Spleen (tissue), 11 donors: ENCODE measurements around the gene XPR1. TPM values are rescaled to one million over a fixed set of nuclear protein-coding genes. Genes with fewer than 3 reads are reported as not detected.

Experiments used
- DNase-seq: peaks from one replicate; pipeline ENCODE4 v3.0.0-alpha.2; 2020
- H3K27ac ChIP-seq, 8 donors: fragments of 200-600 bp; sonication (generic) in 7 of 8; 1 replicate in 4 of 8; 2 replicates in 4 of 8; pipeline versions ENCODE4 v1.5.0 to v1.8.0; 2016 to 2021; ENCODE audit warnings: inconsistent platforms in 4 of 8, mild to moderate bottlenecking in 4 of 8, moderate library complexity in 1 of 8
- H3K27me3 ChIP-seq, 7 donors: fragments of 200-600 bp; sonication (generic) in 6 of 7; replicated peaks in 1 of 7; 1 replicate in 4 of 7; 2 replicates in 3 of 7; pipeline versions ENCODE4 v1.5.0 to v1.8.0; 2016 to 2021; ENCODE audit warnings: inconsistent platforms in 3 of 7, mild to moderate bottlenecking in 1 of 7
- H3K36me3 ChIP-seq, 6 donors: fragments of 200-600 bp; sonication (generic) in 5 of 6; 1 replicate in 4 of 6; 2 replicates in 2 of 6; pipeline versions ENCODE4 v1.5.0 to v1.8.0; 2016 to 2021; ENCODE audit warnings: inconsistent platforms in 2 of 6
- H3K4me1 ChIP-seq, 6 donors: fragments of 200-600 bp; sonication (generic) in 5 of 6; 1 replicate in 3 of 6; 2 replicates in 3 of 6; pipeline versions ENCODE4 v1.5.0 to v1.8.0; 2016 to 2021; ENCODE audit warnings: inconsistent platforms in 3 of 6
- H3K4me3 ChIP-seq, 8 donors: fragments of 200-600 bp; sonication (generic) in 7 of 8; 1 replicate in 4 of 8; 2 replicates in 4 of 8; pipeline versions ENCODE4 v1.5.0 to v1.8.0; 2016 to 2021; ENCODE audit warnings: inconsistent platforms in 4 of 8, mild to moderate bottlenecking in 4 of 8, moderate library complexity in 2 of 8
- H3K9me3 ChIP-seq, 8 donors: fragments of 200-600 bp; sonication (generic) in 7 of 8; 1 replicate in 4 of 8; 2 replicates in 4 of 8; pipeline versions ENCODE4 v1.5.0 to v1.8.0; 2016 to 2021; ENCODE audit warnings: inconsistent platforms in 4 of 8
- CTCF ChIP-seq, 11 experiments: fragments of 200-600 bp in 7 of 11; fragments of 450-650 bp in 4 of 11; sonication (generic) in 4 of 11; IDR thresholded peaks in 8 of 11; conservative IDR thresholded peaks in 3 of 11; 1 replicate in 7 of 11; 2 replicates in 4 of 11; pipeline versions ENCODE4 v1.4.0 to v1.8.0; 2016 to 2021; ENCODE audit warnings: antibody characterized with exemption in 11 of 11, inconsistent platforms in 4 of 11, mild to moderate bottlenecking in 1 of 11
- POLR2A ChIP-seq, 3 donors: fragments of 450-650 bp; IDR thresholded peaks; one replicate each; pipeline ENCODE4 v1.5.1; 2017; ENCODE audit warnings: antibody characterized with exemption in 3 of 3, mild to moderate bottlenecking in 1 of 3
- POLR2AphosphoS5 ChIP-seq, 3 donors: sonication (generic); formaldehyde crosslinking; IDR thresholded peaks; one replicate each; pipeline ENCODE4 v1.5.1; 2017; ENCODE audit warnings: antibody characterized with exemption in 3 of 3
- WGBS, 5 donors: extraction: QIAGEN DNeasy Blood & Tissue Kit in 3 of 5; methylation state at CpG; one replicate each; pipeline versions ENCODE4 v1.1.5 to v1.1.7; 2013 to 2018; 5-methylcytosine and 5-hydroxymethylcytosine counted together
- intact Hi-C: fragments of 100-400 bp; cut with DNase I; formaldehyde crosslinking; loops from one replicate; pipeline ENCODE4 v1.15.0; 2023; ENCODE audit warnings: low total_unique reads
- polyA plus RNA-seq, 3 donors: library from polyadenylated mRNA; stranded (reverse); fragments of 200-250 nt; gene quantifications; one replicate each; pipeline ENCODE4 v1.2.1, GENCODE V29; 2013
- total RNA-seq, 7 donors: library from RNA; depleted of rRNA in 3 of 7; stranded (reverse); fragments of >200 nt in 3 of 7; fragmentation: NEBNext Ultra II Directional in 4 of 7; extraction: Animal tissue kit (Norgen Biotek cat#: 25700) in 4 of 7; gene quantifications; one replicate each; pipeline versions ENCODE4 v1.1.0 to v1.2.1, GENCODE V29; 2016 to 2021
- donor health status: healthy with polysubstance abuse.
- donor health status: DM: no; HTN: no; CAD: no; lungs with moderate emphysema.
- donor health status: DM: no; HTN: no; CAD: no.
- donor health status: Bipolar disorder and iron deficiency.
- donor health status: healthy.
- donor health status: DM: no; HTN: no; CAD: no.
- donor health status: DM: yes; HTN: yes; CAD: no.

XPR1 gene
- total and polyA plus RNA-seq, 10 donors, result 2.3 to 26.8 (median 18.1) TPM

DNA sequence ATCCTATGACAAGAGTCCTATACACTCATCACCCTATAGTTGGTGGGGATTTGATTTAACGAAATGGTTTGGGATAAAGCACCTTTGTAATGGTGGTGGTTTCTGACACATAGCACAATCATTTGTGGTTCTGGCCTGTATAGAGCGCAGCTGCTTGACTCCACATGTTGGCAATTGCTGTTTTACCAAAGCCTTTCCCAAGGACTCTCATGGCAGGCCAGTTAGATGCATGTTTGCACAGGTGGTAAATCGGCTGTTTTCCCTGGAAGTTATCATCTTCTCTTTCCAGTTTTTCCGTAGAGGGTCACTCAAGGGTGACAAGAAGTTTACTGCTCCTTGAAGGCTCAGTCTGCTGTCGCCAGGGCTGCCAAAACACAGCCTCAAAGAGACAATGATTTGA, 17.1 kb upstream of the XPR1 start:
- intact Hi-C loops, result no loop called here
- WGBS, 5 donors, result 75 to 87% (median 79%) methylated on average over 5 of the region's 5 CpGs

DNA sequence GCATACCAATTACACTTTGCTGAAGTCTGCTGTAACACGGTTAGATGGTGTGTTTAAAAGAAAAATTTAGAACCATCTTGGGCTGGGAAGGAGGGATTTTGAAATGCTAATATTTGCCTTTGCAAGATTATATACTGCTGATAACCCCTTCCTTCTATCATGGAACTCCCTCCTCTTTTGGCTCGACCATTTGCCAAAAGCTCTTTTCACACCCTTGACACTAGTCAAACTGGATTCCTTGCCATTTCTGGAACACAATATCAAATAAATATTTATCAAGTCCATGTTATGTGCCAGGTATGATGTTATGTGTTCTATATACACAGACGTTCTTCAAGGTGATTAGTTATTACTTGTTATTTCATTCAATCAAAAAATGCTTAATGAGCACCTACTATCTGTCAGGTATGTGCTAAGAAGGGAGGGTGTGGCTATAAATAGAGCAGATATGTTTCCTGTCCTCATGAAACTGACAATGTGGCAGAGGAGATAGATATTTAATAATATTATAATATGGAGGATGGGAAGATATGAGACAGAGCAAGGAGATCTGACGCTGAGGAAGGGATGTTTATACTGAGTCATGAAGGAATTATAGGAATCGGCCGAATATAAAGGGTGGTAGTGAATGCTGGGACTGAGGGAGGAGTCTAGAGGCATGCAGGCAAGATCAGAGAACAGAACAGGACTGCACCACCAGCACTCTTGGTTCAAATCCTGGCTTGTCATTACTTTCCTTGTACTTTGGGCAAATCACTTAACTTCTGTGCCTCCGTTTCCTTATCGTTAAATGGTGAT, 16.1 kb upstream of the XPR1 start:
- no peaks in the 10 kb centered on the region for H3K36me3 ChIP-seq
- DNase-seq, result no peak
- no peak for TF ChIP-seq POLR2AphosphoS5 (IDR thresholded peaks at IDR 0.05)
- no peak for TF ChIP-seq CTCF (IDR thresholded peaks at IDR 0.05 in 8 of 11, conservative IDR thresholded peaks at IDR 0.05 in 3 of 11)
- TF ChIP-seq POLR2A (IDR thresholded peaks at IDR 0.05), result no peak
- no peaks in the 10 kb centered on the region for H3K27me3 ChIP-seq
- H3K4me3 ChIP-seq, result no peak overlapping the region
- peaks cover 0 to 18% (median 8%) of the 10 kb centered on the region in 6 donors for H3K4me1 ChIP-seq
- no peak overlapping the region for H3K27ac ChIP-seq
- no peaks in the 10 kb centered on the region for H3K9me3 ChIP-seq
- intact Hi-C loops, result no loop called here
- WGBS, 5 donors, result 83 to 90% (median 87%) methylated on average over 8 of the region's 8 CpGs

More for the DNA sequence above, 17.1 kb upstream of the XPR1 start:
- H3K4me1 ChIP-seq, result peaks cover 0 to 18% (median 8%) of the 10 kb centered on the region in 6 donors
- H3K27me3 ChIP-seq, result no peaks in the 10 kb centered on the region
- no peak for TF ChIP-seq POLR2A (IDR thresholded peaks at IDR 0.05)
- no peak for TF ChIP-seq POLR2AphosphoS5 (IDR thresholded peaks at IDR 0.05)
- no peak for TF ChIP-seq CTCF (IDR thresholded peaks at IDR 0.05 in 8 of 11, conservative IDR thresholded peaks at IDR 0.05 in 3 of 11)
- no peak overlapping the region for H3K4me3 ChIP-seq
- DNase-seq, result no peak
- H3K36me3 ChIP-seq, result no peaks in the 10 kb centered on the region
- no peaks in the 10 kb centered on the region for H3K9me3 ChIP-seq
- no peak overlapping the region for H3K27ac ChIP-seq

DNA sequence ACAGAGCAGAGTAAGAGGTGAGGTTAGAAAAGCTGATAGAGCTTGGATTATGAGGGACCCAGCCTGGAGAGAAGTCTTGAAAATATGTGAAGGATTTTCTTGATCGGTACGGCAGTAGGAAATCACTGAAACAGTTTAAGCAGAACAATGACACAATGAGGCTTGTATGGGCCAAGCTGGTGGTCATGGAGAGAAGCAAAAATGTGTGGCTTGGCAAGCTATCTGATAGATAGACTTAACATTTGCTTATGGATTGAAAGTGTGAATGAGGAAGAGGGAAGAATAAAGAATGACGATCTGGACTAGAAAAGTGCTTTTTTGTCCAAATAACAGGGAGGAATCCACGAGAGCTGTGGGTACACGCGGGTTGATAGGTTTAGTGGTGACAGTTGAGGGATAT, 15.4 kb upstream of the XPR1 start:
- no peaks in the 10 kb centered on the region for H3K27me3 ChIP-seq
- DNase-seq, result no peak
- H3K9me3 ChIP-seq, result no peaks in the 10 kb centered on the region
- no peak overlapping the region for H3K4me3 ChIP-seq
- no peaks in the 10 kb centered on the region for H3K36me3 ChIP-seq
- intact Hi-C loops, result no loop called here
- H3K27ac ChIP-seq, result peak overlapping the region in 1 of 8 donors; percentile 56
- peaks cover 0 to 14% (median 8%) of the 10 kb centered on the region in 6 donors for H3K4me1 ChIP-seq
- WGBS, 5 donors, result 89 to 98% (median 94%) methylated on average over 6 of the region's 6 CpGs
- no peak for TF ChIP-seq CTCF (IDR thresholded peaks at IDR 0.05 in 8 of 11, conservative IDR thresholded peaks at IDR 0.05 in 3 of 11)
- no peak for TF ChIP-seq POLR2AphosphoS5 (IDR thresholded peaks at IDR 0.05)
- no peak for TF ChIP-seq POLR2A (IDR thresholded peaks at IDR 0.05)

DNA sequence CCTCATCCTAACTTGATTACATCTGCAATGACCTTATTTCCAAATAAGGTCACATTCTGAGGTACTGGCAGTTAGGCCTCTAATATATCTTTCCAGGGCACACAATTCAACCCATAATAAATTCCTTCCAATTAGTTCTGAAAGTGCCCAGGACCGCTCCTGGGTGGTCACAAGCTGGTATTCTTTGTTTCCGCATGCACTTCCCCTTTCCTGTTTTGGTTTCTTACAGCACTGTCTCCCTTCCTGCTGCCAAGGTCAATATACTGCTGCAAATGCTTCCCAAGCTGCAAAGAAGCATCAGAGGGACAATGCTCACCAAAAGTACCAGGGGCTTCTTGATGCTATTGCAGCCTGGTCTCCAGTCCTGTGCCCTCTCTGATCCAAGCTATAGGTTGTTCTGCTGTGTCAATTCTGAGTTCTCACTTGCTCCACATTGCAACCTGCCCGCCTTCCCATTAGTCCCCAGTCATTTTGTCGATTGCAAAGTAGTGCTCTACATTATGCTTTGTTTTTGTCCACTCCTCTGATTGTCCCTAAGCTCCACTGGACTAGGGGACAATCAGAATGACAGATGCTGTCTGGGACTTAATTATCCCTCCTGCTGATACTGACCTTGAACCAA, 13.9 kb upstream of the XPR1 start:
- peak overlapping the region in 6 of 8 donors; percentile 3 to 61 (median 57) for H3K27ac ChIP-seq
- intact Hi-C loops, result no loop called here
- no peak for TF ChIP-seq CTCF (IDR thresholded peaks at IDR 0.05 in 8 of 11, conservative IDR thresholded peaks at IDR 0.05 in 3 of 11)
- no peak for TF ChIP-seq POLR2AphosphoS5 (IDR thresholded peaks at IDR 0.05)
- no peak for TF ChIP-seq POLR2A (IDR thresholded peaks at IDR 0.05)
- H3K4me3 ChIP-seq, result no peak overlapping the region
- no peaks in the 10 kb centered on the region for H3K36me3 ChIP-seq
- no peaks in the 10 kb centered on the region for H3K27me3 ChIP-seq
- WGBS, 5 donors, result 53 to 66% (median 58%) methylated on average over 4 of the region's 4 CpGs
- no peaks in the 10 kb centered on the region for H3K9me3 ChIP-seq
- peaks cover 0 to 14% (median 8%) of the 10 kb centered on the region in 6 donors for H3K4me1 ChIP-seq
- DNase-seq, result no peak
